ENCODE data around the gene JUND. TPM values are rescaled to one million over a fixed set of nuclear protein-coding genes. Genes with fewer than 3 reads are reported as not detected.
A peak's percentile ranks its signal among the peaks of the same experiment; 100 is the strongest.

The JUND gene
- total and polyA plus RNA-seq, 9 donors: 75.1 to 178 (median 137) TPM

GRCh38 chr19:18262144-18262543 lies 19.3 kb downstream of the JUND start:
- Histone ChIP-seq H3K4me3 (ENCODE audit: low read length) (no peak overlapping the region), H3K27me3 (ENCODE audit: control insufficient read depth, insufficient read depth, low read length) (no peaks in the 10 kb centered on the region), H3K9me3 (replicated peaks; ENCODE audit: control insufficient read depth, low read depth, low read length) (no peaks in the 10 kb centered on the region), H3K4me1 (ENCODE audit: control insufficient read depth, insufficient read depth, low read length) (no peaks in the 10 kb centered on the region), H3K36me3 (ENCODE audit: control insufficient read depth, insufficient read depth, low read length) (peaks cover 64% of the 10 kb centered on the region), H3K27ac (ENCODE audit: low read length) (no peak overlapping the region)
- peak; percentile 16 for DNase-seq

GRCh38 chr19:18261474-18261873 lies 19.9 kb downstream of the JUND start:
- WGBS (ENCODE audit: insufficient coverage): 83% methylated on average over 2 of the region's 2 CpGs
- no peaks in the 10 kb centered on the region for H3K27me3 ChIP-seq (ENCODE audit: control insufficient read depth, insufficient read depth, low read length)
- DNase-seq: no peak
- H3K9me3 ChIP-seq (replicated peaks; ENCODE audit: control insufficient read depth, low read depth, low read length): no peaks in the 10 kb centered on the region
- peaks cover 62% of the 10 kb centered on the region for H3K36me3 ChIP-seq (ENCODE audit: control insufficient read depth, insufficient read depth, low read length)
- H3K4me3 ChIP-seq (ENCODE audit: low read length): no peak overlapping the region
- no peak overlapping the region for H3K27ac ChIP-seq (ENCODE audit: low read length)
- no peaks in the 10 kb centered on the region for H3K4me1 ChIP-seq (ENCODE audit: control insufficient read depth, insufficient read depth, low read length)

- H3K9me3 ChIP-seq (replicated peaks; ENCODE audit: control insufficient read depth, low read depth, low read length): no peaks in the 10 kb centered on the region
- peaks cover 46% of the 10 kb centered on the region for H3K36me3 ChIP-seq (ENCODE audit: control insufficient read depth, insufficient read depth, low read length)
- H3K4me1 ChIP-seq (ENCODE audit: control insufficient read depth, insufficient read depth, low read length): no peaks in the 10 kb centered on the region
- no peak overlapping the region for H3K4me3 ChIP-seq (ENCODE audit: low read length)
- DNase-seq: peak; percentile 21
- no peak overlapping the region for H3K27ac ChIP-seq (ENCODE audit: low read length)
- peaks cover 1% of the 10 kb centered on the region for H3K27me3 ChIP-seq (ENCODE audit: control insufficient read depth, insufficient read depth, low read length)
- 92% methylated on average over 2 of the region's 4 CpGs for WGBS (ENCODE audit: insufficient coverage)
These were observed 21.5 kb downstream of the JUND start for GRCh38 chr19:18259893-18260292.

GRCh38 chr19:18257503-18258470 lies 23.6 kb downstream of the JUND start:
- DNase-seq: peak; percentile 11
- peaks cover 27% of the 10 kb centered on the region for H3K36me3 ChIP-seq (ENCODE audit: control insufficient read depth, insufficient read depth, low read length)
- no peaks in the 10 kb centered on the region for H3K9me3 ChIP-seq (replicated peaks; ENCODE audit: control insufficient read depth, low read depth, low read length)
- no peaks in the 10 kb centered on the region for H3K4me1 ChIP-seq (ENCODE audit: control insufficient read depth, insufficient read depth, low read length)
- no peak overlapping the region for H3K4me3 ChIP-seq (ENCODE audit: low read length)
- H3K27me3 ChIP-seq (ENCODE audit: control insufficient read depth, insufficient read depth, low read length): peaks cover 8% of the 10 kb centered on the region
- 90% methylated on average over 49 of the region's 55 CpGs for WGBS (ENCODE audit: insufficient coverage)
- no peak overlapping the region for H3K27ac ChIP-seq (ENCODE audit: low read length)

GRCh38 chr19:18254546-18255503 lies 26.6 kb downstream of the JUND start:
- Histone ChIP-seq H3K9me3 (replicated peaks; ENCODE audit: control insufficient read depth, low read depth, low read length) (peaks cover 6% of the 10 kb centered on the region), H3K36me3 (ENCODE audit: control insufficient read depth, insufficient read depth, low read length) (peaks cover 19% of the 10 kb centered on the region), H3K4me3 (ENCODE audit: low read length) (no peak overlapping the region), H3K27me3 (ENCODE audit: control insufficient read depth, insufficient read depth, low read length) (peaks cover 12% of the 10 kb centered on the region), H3K27ac (ENCODE audit: low read length) (no peak overlapping the region), H3K4me1 (ENCODE audit: control insufficient read depth, insufficient read depth, low read length) (no peaks in the 10 kb centered on the region)
- WGBS (ENCODE audit: insufficient coverage): 12% methylated on average over 15 of the region's 24 CpGs
- DNase-seq: no peak

GRCh38 chr19:18253716-18254115 lies 27.7 kb downstream of the JUND start:
- 52% methylated on average over 3 of the region's 5 CpGs for WGBS (ENCODE audit: insufficient coverage)
- no peak overlapping the region for H3K4me3 ChIP-seq (ENCODE audit: low read length)
- H3K9me3 ChIP-seq (replicated peaks; ENCODE audit: control insufficient read depth, low read depth, low read length): peaks cover 7% of the 10 kb centered on the region
- peak; percentile 32 for DNase-seq
- peaks cover 12% of the 10 kb centered on the region for H3K27me3 ChIP-seq (ENCODE audit: control insufficient read depth, insufficient read depth, low read length)
- peaks cover 15% of the 10 kb centered on the region for H3K36me3 ChIP-seq (ENCODE audit: control insufficient read depth, insufficient read depth, low read length)
- H3K27ac ChIP-seq (ENCODE audit: low read length): no peak overlapping the region
- no peaks in the 10 kb centered on the region for H3K4me1 ChIP-seq (ENCODE audit: control insufficient read depth, insufficient read depth, low read length)

GRCh38 chr19:18253130-18253529 lies 28.3 kb downstream of the JUND start:
- Histone ChIP-seq H3K9me3 (replicated peaks; ENCODE audit: control insufficient read depth, low read depth, low read length) (peaks cover 7% of the 10 kb centered on the region), H3K27me3 (ENCODE audit: control insufficient read depth, insufficient read depth, low read length) (peaks cover 12% of the 10 kb centered on the region), H3K27ac (ENCODE audit: low read length) (no peak overlapping the region), H3K36me3 (ENCODE audit: control insufficient read depth, insufficient read depth, low read length) (peaks cover 13% of the 10 kb centered on the region), H3K4me3 (ENCODE audit: low read length) (no peak overlapping the region), H3K4me1 (ENCODE audit: control insufficient read depth, insufficient read depth, low read length) (no peaks in the 10 kb centered on the region)
- DNase-seq: no peak
- WGBS (ENCODE audit: insufficient coverage): no CpG with 5 or more reads among the region's 4 CpGs

GRCh38 chr19:18252370-18252717 lies 29.1 kb downstream of the JUND start:
- 77% methylated on average over 6 of the region's 7 CpGs for WGBS (ENCODE audit: insufficient coverage)
- Histone ChIP-seq H3K4me1 (ENCODE audit: control insufficient read depth, insufficient read depth, low read length) (no peaks in the 10 kb centered on the region), H3K27ac (ENCODE audit: low read length) (no peak overlapping the region), H3K9me3 (replicated peaks; ENCODE audit: control insufficient read depth, low read depth, low read length) (peaks cover 7% of the 10 kb centered on the region), H3K27me3 (ENCODE audit: control insufficient read depth, insufficient read depth, low read length) (peaks cover 12% of the 10 kb centered on the region), H3K4me3 (ENCODE audit: low read length) (no peak overlapping the region), H3K36me3 (ENCODE audit: control insufficient read depth, insufficient read depth, low read length) (peaks cover 7% of the 10 kb centered on the region)
- DNase-seq: no peak

- Histone ChIP-seq H3K4me3 (ENCODE audit: low read length) (no peak overlapping the region), H3K27me3 (ENCODE audit: control insufficient read depth, insufficient read depth, low read length) (peaks cover 12% of the 10 kb centered on the region), H3K36me3 (ENCODE audit: control insufficient read depth, insufficient read depth, low read length) (peaks cover 2% of the 10 kb centered on the region), H3K27ac (ENCODE audit: low read length) (no peak overlapping the region), H3K9me3 (replicated peaks; ENCODE audit: control insufficient read depth, low read depth, low read length) (peaks cover 7% of the 10 kb centered on the region), H3K4me1 (ENCODE audit: control insufficient read depth, insufficient read depth, low read length) (no peaks in the 10 kb centered on the region)
- peak; percentile 70 for DNase-seq
- WGBS (ENCODE audit: insufficient coverage): 23% methylated on average over 6 of the region's 23 CpGs
These were observed 29.6 kb downstream of the JUND start for GRCh38 chr19:18251587-18252369.

All from muscle of leg (tissue), 11 donors.